Activated T-helper 1 cell treated with Interleukin-2 at 50 U/mL for 16 hours (primary cell): ENCODE measurements around the gene TRPM2.

Source experiments
- DNase-seq: peaks from one replicate; pipeline ENCODE4 v3.0.0-alpha.2; 2020; ENCODE audit warnings: low read depth

Gene TRPM2

DNA sequence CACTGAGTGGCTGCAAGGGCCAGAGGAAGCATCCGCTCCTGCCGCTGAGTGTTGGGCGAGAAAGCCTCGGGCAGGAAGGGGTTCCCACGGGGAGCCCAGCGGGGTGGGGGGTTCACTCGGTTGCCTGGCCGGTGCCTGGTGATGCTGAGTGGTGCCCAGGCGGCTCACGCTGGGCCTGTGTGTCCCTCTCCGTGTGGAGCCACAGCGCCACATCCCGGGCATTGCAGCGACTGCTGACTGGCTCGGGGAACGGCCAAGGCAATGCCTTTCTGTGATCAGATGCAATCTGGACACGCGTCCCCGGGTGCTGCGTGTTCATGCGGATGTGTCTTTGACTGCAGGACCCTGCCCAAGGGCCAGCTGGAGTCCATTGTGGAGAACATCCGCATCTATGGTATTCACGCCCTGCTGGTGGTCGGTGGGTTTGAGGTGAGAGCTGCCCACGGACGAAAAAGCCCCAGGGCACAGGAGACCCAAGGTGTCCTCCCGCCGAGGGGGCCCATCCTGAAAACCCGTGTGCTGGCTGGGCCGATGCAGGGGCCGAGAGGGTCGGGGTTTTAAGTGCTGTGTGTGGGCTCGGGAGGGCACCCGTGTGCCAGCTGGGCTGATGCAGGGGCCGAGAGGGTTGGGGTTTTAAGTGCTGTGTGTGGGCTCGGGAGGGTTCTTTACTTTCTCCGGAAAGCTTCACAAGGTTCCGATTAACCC is 30.6 kb upstream of the TRPM2 start:
- no peak for DNase-seq

DNA sequence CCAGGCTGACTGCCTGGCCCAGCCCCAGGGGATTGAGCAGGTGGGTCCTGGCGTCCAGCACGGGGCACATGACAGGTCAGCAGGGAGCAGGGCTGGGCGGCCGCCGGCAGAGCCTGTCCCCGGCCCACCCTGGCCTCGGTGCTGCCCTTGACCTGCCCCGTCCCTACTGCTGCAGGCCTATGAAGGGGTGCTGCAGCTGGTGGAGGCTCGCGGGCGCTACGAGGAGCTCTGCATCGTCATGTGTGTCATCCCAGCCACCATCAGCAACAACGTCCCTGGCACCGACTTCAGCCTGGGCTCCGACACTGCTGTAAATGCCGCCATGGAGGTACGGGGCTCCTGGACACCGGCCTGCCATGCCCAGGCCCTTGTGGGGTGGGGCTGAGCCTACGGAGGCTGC is 29.8 kb upstream of the TRPM2 start:
- no peak for DNase-seq

DNA sequence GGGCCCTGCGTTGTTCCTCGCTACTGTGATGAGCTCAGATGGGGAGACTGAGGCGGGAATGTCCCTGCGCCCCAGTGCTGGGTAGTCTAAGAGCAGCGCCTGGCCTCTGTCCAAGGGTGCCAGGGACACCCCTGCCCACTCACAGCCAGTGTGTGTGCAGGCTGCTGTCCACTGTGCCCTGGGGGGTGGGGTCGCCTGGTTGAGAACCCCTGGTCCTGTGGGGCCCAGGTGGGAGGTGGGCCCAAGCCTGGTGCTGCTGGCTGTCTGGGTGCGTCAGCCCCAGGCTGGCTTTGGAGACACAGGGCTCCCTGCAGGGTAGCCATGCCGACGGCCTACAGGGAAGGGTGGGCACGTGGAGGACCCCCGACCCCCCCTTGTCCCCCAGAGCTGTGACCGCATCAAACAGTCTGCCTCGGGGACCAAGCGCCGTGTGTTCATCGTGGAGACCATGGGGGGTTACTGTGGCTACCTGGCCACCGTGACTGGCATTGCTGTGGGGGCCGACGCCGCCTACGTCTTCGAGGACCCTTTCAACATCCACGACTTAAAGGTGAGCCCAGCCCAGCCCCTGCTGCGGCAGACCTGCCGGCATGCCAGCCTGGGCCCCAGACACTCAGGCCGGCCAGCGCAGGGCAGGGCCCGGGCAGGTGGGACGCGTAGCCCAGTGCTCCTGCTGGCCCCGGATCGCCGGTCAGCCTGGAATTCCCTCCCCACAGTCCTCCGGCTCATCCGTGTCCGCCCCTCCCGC is 29.1 kb upstream of the TRPM2 start:
- DNase-seq = no peak

DNA sequence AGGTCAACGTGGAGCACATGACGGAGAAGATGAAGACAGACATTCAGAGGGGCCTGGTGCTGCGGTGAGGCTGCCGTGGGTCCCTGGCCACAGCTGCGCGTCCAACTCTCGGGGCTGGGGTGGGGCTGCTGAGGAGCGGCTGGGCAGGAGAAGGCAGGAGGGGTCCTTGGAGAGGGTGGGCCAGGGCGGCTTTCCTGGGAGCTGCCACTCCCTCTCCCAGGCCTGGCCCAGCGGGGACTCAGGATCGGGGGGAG is 28.6 kb upstream of the TRPM2 start:
- no peak for DNase-seq

DNA sequence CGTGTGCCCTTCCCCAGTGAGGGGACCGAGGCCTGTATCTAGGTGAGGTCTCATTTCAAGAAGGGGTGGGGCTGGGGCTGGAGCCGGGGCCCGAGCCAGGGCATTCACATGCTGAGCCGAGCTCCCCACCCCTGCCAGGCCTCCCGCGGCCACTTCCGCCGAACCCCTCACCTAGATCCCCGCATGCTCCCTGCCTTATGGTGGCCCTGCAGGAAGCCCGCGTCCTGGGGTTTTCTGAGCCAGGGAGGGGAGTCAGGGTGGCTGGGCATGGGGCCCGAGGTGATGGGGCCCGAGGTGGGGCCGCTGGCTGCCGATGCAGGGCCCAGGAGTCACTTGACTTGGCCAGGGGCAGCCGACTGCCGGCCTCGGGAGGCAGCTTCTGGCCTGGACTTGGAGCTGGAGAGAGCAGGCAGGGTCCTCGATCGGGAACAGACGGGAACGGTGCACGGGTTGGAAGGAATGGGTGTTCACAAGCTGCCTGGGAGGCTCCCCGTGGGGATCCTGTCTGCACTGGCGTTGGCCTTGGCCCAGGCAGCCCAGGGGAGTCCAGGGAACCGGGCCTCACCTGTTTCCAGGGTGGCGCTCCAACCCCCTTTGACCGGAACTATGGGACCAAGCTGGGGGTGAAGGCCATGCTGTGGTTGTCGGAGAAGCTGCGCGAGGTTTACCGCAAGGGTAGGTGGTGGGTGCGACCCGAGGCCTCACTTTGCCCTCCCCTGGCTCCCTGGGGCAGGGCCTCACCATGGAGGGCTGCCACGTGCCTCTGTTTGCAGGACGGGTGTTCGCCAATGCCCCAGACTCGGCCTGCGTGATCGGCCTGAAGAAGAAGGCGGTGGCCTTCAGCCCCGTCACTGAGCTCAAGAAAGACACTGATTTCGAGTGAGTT is 27.8 kb upstream of the TRPM2 start:
- no peak for DNase-seq

DNA sequence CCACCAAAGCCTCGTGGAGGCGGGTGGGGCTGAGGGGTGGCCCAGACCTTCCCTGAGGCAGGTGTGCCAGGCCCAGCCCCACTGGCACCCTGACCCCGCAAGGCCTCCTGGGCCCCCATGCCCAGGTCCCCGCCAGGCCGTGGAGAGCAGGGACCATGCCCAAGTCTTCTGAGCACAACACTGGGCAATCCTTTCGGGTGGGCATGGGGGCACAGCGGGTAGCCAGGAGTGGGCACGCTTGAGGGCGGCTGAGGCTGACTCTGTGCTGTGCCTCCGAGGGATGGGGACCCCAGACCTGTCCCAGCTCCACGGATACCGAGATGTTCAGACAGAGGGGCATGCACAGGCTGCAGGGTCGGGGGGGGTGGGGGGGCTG is 27.2 kb upstream of the TRPM2 start:
- no peak for DNase-seq

DNA sequence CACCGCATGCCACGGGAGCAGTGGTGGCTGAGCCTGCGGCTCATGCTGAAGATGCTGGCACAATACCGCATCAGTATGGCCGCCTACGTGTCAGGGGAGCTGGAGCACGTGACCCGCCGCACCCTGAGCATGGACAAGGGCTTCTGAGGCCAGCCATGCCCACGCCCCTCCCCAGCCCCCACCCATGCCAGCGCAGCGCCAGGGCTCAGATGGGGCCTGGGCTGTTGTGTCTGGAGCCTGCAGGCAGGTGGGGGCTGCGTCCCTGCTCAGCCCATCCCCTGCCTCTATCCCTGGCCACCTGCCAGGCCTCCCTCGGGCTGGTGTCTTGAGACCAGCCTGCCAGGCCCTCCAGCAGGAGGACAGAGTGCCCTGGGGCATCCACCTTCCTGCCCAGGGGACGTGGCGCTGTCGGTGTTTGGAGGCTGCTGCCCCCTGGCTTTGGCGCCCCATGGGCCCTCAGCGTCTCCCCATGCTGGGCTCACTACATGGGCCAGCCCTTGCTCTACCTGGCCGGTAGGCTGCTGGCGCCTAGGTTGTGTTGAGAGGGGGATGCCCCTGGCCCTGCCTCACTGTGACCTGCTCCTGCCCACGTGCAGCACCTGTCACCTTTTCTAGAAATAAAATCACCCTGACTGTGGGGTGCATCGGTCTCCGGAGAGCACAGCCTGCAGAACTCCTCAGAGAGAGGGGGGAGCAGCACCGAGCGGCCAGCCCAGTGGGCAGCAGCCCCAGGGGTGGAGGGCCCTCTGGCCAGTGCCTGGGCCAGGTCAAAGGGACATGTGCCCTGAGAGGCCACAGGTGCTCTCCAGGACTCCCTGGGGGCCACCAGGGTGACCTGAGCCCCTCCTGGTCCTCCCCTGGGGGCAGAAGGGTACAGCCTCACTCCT is 26.5 kb upstream of the TRPM2 start:
- no peak for DNase-seq

DNA sequence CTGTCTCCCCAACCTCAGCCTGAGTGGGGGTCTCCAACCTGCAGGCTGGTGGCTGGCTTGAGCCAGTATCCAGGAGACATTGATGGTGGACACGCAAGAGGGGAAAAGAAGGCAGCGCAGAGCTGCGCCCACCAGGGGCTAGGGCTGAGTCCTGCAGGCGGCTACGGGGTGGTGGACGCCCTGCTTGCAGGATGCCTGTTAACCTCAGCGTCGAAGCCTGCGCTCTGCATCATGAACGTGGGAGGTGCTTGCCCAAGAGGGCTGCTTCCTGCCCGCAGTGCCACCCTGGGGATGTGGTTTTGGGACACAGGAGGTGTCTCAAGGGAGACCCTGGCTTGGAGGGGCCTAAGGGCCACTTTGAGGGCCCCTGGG is 25.8 kb upstream of the TRPM2 start:
- no peak for DNase-seq

DNA sequence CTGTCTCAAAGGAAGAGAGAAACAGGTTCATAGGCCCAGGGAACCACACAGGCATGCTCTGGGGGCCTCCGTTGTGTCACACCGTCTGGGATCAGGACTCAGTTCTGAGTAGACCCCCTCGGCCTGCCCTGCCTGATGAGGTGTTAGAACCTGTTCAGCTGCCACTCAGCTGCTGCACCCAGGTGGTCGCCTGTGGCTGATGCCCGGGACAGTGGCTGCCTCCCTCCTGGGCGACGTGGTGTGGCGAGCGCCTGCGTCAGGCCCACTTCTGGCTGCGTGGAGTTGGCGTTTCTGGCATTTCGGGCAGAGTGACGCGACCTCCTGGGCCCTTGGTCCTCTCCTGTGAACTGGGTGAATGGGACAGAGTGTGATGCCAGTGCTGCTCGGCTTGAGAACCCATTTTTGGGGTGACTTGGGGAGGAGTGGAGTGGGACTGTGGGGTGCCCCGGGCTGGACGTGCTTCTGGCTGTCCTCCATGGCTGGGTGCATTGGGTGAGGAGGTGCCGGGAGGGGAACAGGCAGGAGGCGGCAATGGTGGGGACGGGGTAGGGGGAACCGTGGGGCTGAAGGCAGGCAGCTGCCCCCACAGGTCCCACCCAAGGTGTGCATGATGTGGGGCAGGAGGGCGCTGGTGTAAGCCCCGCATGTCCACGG is 25.1 kb upstream of the TRPM2 start:
- DNase-seq = no peak

DNA sequence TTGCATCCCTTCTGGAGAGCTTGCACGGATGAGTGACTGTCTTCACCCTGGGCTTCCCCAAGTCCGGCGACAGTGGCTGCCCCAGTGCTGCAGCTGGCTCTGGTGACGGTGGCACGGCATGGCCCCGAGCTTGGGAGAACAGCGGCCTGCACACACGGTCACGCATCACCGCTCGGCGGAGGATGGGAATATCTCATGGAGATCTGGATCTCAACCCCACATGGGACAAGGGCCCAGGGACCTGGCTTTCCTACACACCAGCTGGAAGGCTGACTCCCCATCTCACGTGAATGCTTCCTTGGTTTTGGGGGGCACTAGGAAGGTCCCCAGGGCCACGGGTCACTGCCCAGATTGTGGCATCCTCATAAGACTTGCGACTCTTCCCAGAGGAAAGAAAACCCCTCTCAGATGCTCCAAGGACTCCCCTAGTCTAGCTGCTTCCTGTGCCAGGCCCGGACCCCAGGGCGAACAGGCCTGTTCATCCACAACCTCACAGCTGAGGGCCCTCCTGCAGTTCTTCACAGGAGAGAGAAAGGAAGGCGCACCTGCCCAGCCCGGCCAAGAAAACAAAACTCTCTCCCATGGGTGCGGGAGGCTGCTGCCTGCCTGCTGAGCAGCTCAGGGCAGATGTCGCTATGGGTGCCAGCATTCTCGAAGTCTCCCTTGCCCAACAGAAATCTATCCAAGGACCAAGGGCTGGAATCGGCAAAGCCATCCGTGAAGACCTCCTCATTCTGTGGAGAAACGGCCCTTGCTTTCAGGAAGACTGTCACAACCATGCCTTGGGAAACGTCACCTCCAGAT is 24.1 kb upstream of the TRPM2 start:
- no peak for DNase-seq

DNA sequence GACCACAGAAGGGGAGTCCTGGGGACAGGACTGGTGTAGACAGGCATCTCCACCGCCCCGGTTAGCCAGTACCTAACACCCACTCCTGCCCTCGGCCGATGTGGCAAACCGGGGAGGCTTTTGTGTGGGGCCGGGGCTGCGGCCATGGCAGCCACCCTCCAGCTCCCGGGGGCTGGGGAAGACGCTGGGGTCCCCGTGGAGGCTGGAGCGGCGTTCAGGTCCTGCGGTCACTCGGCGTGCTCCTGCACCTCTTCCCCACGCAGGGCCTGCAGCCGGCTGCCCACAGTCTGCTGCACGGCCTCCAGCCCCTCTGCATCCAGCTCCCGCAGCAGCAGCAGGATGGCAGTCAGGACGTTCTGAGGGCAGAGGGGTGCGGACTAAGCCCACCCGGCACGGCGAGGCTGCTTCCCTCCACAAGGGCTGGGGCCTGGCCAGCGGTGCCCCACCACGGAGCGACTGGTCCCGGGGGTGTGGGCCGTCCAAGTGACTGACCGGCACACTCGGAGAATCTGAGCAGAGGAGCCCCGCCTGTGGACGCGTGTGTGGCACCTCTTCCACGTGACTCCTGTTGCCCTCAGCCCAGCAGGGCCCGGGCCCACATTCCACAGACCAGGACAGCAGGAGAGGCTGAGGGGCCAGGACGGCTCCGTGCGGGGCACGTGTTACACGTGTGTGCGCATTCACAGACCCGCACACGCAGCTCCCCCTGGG is 23.3 kb upstream of the TRPM2 start:
- DNase-seq = no peak

DNA sequence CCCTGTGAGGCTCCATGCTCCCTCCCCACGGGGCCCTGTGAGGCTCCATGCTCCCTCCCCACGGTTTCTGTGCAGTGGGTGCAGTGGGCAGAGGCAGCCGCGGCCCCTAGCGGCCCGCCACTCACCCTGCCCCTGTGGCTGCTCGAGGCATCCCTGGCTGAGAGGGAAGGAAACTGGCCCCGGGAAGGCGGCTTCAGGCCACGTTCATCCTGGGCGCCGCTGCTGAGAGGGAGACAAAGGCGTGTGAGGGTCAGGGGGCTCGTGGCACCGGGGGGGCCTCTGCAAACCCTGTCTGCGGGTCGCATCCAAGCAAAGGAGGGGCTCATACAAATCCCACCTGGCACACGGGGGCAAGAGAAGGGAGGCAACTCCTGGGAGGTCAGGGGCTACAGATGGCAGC is 22.7 kb upstream of the TRPM2 start:
- DNase-seq = no peak

DNA sequence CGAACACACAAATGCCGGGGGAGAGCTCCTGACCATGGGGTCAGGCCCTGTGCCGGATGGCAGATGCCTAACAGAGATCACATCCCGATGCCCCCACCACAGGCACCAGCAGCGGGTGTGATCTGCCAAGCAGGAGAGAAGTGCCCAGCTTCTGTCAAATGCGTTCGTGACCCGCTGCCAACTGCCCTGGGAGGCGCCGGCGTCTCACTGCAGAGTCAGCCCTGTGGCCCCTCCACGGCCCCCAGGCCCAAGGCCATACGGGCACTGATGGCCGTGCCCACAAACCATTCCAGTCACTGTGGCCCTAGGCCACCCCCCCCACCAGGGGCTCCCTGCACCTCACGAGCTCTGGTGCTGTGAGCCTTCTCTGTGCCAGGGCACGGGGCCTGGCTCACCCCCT is 22.2 kb upstream of the TRPM2 start:
- DNase-seq = no peak

DNA sequence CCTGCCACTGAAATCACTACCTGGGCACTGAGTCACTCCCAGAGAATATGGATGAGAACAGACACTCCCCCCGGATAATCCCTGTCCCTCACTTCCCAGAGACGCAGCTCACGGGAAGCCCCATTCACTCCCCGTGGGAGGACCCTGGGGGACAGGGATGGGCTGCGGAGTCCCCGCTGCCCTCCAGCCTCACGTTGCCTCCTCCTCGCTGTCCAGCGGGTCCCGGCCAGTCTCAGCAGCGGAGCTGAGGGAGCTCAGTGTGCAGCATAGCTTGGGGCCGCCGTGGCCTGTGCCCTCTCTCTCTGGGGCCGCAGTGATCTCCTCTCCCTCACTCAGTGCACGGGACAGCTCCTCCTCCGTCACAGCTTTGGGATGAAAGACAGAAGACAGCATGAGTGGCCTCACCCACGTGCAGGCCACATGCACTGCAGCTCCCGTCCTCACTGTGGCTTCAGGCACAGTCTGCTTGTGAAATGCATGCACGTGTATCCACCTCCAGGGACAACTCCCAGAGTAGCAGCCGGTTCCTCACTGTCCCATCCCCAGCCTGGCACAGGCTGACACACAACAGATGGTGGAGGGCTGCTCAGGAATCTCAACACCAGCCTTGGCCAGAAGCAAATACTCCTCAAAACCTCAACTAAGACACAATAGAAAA is 21.6 kb upstream of the TRPM2 start:
- no peak for DNase-seq

DNA sequence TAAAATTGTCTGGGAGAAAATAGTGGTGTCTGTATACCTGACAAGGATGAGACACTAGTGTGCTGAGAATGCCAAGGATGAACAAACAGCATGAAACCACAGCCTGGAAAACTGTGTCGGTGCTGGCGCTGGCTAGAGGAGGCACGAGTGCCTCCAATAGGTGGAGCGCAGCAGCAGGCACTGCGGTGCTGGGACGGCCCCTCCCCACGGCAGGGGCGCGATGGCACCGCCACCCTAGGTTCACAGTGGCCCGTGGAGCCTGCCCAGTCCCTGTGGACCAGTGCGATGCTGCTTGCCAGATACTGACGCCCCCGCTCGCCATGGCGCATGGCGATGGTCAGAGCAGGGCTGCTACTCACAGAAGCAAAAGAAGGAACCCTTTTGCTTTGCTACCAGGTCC is 21.0 kb upstream of the TRPM2 start:
- DNase-seq = no peak

DNA sequence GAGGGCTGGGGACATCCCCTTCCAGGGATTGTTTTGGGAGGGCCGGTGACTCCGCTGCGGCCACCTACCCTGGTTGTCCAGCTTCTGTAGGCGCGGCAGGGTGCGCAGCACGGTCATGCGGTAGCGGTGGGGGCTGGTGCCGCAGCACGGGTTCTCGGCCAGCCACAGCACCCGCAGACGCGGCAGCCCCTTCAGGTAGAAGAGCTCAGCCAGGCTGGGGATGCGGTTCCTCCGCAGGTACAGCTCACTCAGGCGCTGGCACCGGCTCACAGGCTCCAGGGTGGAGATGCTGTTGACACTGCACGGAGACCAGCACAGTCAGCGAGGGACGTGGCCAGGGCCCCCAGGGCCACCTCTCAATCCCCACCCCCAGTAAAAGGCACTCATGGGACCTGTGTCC is 20.5 kb upstream of the TRPM2 start:
- DNase-seq = no peak

DNA sequence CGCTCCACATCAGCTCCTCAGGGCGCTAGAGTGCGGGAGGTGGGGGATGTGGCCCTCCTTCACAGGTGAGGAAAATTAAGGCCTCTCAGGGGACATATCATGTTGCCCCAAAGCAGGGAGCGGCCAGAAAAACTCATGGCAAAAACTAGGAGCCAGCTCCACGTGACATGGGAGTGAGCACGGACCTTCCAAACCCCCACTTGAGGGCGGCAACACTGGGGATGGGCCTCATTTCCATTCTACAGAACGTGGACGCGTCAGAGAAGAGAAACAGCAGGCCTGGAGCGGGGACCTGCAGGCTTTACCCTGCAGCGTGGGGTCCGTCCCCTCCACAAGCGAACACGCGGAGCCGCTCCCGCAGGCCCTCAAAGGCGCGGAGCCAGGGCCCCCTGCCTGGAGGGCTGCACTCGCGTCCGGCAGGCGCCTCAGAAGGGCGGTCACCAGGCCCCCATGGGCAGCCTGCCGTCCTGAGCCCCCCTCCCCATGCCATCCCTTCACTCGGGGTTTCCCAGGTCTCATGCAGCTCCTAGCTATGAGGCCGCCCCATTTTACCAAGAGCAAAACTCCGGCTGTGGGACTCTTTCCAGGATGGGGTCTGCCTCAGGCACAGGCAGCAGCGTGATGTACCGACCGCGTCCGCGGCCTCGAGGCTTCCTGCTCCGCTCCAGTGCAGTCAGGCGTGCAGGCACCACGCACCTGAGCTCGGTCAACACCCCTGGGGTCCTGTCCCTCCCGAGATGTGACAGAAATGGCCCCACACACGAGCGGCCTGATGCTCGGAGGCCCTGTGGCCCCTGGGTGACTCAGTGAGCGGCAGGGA is 19.7 kb upstream of the TRPM2 start:
- DNase-seq = no peak

DNA sequence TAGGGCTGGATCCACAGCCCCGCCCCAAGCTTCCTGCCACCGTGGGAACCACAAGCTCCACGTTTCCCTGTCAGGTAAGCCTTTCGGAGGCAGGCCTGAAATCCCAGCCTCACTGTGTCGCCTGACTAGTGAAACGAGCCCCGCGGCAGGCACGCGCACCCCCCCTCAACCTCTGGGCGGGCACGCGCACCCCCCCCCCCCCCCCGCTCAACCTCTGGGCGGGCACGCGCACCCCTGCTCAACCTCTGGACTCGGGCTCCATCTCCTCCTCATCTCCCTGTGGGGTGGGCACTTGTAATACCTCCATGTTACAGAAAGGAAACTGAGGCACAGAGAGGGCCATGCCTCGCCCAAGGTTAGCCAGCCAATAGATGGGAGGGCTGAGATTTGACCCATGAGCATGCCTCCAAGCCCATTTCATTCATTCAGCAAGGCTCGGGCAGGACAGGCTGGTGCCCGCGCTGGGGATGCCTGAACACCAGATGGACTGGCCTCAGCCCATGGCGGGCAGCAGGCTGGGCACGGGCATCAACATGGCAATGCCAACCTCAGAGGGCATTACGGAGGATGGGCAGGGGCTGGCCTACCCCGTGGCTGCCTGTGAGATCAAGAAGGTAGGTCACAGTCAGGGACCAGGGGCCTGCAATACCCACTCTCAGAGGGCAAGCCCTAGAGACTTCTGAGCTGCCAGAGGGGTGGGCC is 18.9 kb upstream of the TRPM2 start:
- no peak for DNase-seq
